NCI-H2029 treated with DMSO at 0.1 percent for 48 hours (cell line): Measurements from ENCODE around the gene BOK.
A peak's percentile ranks its signal among the peaks of the same experiment; 100 is the strongest.

Source experiments
- DNase-seq: peaks from one replicate; lab custom pipeline; 2025; lab: John Stamatoyannopoulos, UW

BOK gene

GRCh38 chr2:241538838-241539615 is 19.5 kb upstream of the BOK start:
- no peak for DNase-seq

GRCh38 chr2:241539616-241540374 is 18.8 kb upstream of the BOK start:
- DNase-seq, result no peak

DNA sequence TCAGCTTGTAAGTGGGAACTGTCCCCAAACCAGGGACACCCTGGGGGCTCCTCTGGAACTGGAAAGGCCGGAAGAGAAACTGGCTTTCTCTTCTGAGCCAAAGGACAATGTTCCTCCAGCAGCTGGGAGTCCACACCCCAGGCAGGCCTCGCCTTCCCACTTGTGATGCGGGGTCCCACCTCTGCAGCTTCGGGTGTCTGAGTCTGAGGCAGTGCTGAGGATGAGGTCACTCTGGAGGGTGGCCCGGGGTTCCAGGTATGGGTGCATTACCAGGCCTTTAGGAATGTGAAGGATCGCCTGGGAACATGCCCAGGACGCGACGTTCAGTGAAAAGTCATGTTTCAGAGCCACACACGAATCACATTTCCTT is 18.2 kb upstream of the BOK start:
- DNase-seq, result no peak

DNA sequence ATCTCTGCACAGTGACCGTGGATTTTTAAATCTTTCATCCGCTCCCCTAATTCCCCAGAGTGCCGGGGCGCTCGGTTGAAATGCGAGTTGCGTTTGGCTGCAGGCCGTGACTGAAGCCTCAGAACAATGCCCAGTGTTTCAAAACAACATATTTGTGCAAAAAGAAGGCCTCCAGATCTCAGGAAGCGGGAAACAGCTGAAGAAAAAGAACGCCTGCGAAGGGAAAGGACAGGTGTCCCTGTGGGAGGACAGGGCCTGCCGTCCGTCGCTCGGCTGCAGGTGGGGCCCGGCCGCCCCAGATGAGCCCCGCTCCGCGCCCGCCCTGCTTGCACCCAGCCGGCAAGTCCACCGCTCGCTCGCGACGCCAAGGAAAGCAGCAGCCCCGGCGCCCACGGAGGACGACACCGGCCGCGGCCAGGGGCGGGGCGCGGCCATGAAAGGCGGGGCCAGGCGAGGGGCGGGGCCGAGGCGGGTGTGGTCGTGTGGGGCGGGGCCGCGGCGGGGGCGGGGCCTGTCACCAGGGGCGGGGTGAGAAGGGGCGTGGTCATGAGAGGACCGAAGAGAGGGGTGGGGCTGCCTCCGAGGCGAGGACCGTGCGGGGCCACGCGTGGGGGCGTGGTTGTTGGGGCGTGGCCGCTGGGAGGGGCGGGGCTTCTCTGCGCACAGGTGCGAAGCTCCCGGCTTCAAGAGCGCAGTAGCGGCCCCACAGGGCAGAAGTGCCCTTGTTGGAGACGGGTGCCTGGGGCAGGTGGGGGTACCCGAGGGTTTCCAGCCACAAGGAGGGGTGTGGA is 17.6 kb upstream of the BOK start:
- DNase-seq, result no peak

GRCh38 chr2:241541564-241542277 is 16.8 kb upstream of the BOK start:
- DNase-seq, result no peak

GRCh38 chr2:241542278-241542605 is 16.3 kb upstream of the BOK start:
- DNase-seq, result no peak

DNA sequence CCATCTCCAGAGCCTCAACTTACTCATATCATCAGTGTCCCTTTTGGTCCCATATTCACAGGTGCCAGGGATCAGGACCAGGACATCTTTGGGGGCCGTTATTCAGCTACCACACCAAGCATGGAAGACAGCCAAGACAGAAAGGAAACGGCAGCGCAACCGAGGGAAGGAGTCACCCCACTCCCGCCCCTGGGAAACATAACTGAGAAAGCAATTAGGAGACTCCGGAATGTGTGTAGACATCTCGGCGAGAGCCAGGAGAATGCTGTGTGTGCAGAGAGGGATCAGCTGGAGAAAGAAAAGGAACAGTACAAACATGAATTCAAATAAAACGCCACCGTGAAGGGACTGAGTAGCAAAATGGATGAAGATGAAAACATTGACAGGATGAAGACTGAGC is 13.4 kb upstream of the BOK start:
- no peak for DNase-seq

- no peak for DNase-seq
Measured at GRCh38 chr2:241545523-241546473, 12.7 kb upstream of the BOK start.

- no peak for DNase-seq
Measured at GRCh38 chr2:241546771-241547498, 11.6 kb upstream of the BOK start.

GRCh38 chr2:241547781-241548450 is 10.6 kb upstream of the BOK start:
- DNase-seq, result no peak

GRCh38 chr2:241548451-241548835 is 10.1 kb upstream of the BOK start:
- no peak for DNase-seq

DNA sequence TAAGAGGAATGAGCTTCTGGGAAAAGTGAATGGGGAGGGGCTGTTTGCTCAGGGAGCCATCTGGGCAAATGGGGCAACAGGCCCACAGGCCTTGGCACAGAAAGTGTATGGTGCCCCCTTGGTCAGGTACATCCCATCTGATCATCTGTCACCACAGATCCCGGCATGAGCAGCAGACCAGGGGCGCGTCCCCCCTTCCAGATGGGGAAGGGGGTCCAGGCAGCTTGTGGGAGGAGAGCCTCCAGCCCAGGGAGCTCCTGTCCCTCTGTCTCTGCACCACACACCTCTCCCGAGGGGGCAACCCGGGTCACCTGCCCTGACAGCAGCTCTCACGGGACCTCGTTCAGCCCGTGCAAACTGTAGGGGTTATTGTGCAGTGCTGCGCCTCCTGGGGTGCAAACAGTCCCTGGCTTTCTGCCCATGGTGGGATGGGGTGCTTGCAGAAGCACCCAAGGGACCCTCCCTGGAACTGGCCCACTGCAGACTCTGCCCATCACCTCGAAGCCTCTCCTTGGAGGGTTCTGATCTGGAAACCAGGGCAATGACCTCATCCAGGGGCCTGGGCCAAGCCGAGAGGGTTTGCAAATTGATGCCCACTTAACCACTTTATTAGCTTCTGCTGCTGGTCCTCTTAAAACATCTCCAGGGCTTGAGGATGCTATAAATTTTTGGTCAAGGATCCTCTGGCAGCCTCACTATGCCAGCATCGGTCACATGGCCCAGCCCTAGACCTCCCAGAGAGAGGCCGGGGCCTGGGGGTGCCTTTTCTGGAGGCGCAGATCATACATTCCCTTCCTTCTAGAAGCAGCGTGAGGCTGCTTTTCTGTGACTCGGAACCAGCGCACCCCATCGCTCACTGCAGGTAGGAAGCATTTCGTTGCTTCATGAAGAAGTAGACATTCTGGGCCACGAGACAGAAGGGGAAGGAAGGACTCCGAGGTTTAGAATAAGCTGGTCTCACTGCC is 7.6 kb upstream of the BOK start:
- peak; percentile 66 for DNase-seq

DNA sequence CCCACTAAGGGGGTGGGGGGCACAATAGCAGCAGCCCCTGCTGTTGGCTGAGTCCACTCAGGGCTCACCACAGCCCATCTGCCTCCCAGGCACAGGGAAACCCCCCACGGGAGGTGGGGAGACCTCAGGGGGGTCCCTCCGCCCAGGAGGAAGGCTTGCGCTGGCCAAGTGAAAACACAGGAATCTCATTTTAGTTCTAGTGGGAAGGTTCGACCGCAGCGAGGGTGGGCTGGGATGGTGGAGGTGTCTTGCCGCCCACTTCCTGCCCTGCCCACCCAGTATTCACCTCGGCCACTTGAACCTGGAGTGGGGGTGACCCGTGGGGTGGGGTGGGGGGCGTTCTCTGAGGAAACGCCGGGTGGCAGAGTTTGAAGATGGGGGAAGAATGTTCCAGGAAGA is 6.9 kb upstream of the BOK start:
- no peak for DNase-seq

- no peak for DNase-seq
Measured at GRCh38 chr2:241551998-241552737, 6.4 kb upstream of the BOK start.

DNA sequence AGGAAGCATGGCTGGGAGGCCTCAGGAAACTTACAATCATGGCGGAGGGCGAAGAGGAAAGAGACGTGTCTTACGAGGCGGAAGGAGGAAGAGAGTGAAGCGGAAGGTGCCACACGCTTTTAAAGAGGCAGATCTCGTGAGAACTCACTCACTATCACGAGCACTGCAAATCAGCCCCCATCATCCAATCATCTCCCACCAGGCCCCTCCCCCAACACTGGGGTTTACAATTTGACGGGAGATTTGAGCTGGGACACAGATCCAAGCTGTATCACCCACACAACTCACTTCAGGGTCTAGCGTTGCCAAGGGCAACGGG is 5.1 kb upstream of the BOK start:
- DNase-seq, result no peak

DNA sequence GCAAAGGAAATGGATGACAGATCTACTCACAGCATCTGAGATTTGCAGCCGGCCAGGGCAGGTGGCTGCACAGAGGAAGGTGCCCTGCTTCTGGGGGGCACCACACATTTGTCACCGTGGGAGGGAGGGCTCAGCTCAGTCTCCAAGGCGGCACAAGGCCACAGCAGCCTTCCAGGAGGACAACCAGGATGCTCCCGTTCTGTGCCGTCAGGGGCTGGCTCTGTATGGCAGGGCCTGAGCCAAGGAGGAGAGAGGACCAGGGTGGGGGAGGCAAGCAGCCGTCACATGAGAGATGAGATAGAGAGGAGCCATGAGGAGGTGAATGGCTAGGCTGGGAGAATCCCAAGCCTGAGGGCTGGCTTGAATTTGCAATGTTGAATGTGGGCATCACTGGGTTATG is 4.6 kb upstream of the BOK start:
- DNase-seq, result no peak

DNA sequence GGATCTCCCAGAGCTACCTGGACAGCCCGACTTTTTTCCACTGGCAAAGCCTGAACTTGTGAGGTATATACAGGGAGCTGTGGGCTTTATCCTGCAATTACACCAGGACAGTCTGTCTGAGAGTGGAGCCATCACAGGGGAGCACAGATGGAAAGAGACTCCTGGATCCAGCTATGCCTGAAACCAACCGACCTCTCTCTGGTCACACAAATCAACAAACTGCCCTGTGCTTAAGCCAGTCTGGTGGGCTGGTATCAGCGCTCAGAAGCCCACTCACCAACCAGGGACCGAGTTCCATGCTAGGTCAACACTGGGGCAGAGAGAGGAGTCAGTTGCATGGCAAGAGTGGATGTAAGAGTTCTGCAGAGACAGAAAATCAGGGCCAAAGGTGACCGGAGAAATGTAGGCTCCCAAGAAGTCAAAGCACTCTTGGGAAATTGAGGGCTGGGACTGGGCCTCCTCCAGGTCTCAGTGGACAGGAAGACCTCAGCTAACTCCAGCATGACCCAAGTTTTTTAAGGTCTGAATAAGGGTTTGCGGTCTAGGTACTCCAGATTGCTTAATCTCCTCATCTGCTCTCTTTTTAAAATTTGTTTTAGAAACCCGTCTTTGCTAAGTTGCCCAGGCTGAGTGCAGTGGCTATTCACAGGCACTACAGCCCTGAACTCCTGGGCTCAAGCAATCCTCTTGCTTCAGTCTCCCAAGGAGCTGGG is 3.8 kb upstream of the BOK start:
- DNase-seq, result no peak

DNA sequence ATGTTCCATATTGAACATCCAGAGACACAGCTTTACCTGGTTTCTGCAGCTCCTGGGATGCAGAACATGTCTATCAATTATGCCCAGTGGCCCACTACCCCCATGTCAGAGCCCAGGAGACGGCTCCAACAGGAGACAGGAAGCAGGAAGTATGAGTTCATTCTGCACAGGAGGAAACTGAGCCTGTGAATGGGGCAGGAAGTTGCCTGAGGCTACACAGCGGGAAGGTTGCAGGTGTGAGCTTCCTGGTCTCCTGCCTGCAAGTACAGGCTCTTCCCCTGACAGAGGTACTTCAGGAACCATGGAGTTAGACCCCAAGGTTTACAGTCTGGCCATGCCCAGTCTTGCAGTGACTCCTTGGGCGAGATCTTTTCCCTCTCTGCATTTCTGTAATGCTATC is 2.8 kb upstream of the BOK start:
- no peak for DNase-seq
